NCI-H2227 (cell line): ENCODE data around the gene C10orf67.

Source experiments
- DNase-seq: peaks from one replicate; lab custom pipeline; 2025; ENCODE audit not compliant: unreplicated experiment; lab: John Stamatoyannopoulos, UW

C10orf67 gene

DNA sequence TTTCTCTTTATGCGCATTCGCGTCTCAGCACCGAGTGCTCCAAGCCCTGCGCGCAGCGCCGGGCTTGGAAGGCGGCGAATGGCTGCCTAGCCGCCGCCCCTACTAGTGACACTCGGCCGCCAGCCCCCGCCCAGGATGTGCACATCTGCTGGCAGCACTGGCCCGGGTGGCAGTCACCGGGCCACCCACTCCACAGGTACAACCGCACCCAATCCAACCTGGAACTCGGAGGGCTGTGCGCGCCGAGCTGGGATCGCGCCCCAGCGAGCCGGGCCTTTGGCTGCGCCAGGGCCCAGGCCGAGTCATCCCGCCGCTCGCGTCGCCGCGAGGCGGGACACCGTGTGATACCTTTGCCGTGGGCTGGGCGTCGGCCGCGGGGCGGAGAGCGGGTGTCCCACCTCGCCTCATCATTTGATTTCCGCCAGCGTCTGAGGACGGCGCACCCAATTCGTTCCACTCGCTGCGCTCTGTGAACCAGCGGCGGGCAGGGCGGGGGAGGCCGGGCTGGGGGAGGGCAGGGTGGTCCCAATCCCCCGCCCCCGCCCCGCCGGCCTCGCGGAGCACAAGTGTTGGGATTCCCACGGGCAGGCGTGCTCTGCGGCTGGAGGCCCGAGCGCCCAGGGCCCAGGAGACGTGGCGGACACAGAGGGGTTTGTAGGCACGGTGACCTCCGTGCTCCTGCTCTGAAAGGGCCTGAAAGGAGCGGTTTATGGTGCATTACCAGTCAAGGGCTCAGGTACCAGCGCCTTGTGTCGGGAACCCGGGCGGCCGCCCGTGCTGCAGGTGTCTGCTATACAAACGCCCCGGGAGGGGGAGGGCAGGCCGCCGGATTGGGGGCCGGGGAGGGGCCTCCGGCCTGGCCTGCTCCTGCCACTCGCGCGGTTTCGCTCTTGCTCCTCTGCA lies 170.3 kb downstream of the C10orf67 start:
- DNase-seq = no peak

DNA sequence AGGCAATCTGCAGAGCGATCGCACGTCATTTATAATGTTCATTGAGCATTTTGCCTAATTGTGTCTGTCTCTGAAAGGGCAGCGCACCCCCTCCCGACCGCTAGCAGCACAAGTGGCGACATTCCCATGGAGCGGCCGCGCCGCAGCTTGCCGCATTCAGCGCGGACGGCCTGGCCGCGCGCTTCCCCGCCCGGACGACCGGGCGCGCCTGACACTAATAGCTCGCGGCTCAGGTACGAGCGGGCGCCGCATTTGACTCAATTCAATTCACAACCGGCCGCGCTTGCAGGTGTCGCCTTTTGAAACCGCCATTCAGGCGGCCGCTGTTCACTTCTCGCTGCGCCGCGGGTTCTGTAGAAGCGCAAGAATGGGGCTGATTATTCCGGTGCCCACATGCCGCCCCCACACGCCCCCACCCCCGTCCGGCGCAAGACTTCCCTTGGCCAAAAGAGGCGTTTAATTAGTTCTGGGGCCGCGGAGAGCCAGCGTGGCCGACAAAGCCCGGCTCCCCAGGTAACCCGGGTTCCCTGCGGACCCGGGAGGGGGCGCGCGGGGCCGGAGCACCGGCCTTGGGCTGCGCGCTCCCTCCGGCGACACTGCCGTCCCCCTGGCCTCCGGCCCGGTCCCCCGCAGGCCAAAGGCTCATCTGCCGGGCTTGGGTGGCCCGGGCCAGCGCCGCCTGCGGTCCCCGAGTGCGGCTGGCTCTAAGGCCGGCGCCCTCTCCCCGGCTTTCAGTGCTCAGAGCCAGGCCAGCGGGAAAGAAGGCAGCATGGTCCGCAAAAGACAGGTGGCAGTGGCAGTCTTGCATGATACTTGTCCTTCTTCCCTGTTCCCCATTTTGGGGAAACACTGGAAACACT lies 171.2 kb downstream of the C10orf67 start:
- DNase-seq = peak; percentile 6

DNA sequence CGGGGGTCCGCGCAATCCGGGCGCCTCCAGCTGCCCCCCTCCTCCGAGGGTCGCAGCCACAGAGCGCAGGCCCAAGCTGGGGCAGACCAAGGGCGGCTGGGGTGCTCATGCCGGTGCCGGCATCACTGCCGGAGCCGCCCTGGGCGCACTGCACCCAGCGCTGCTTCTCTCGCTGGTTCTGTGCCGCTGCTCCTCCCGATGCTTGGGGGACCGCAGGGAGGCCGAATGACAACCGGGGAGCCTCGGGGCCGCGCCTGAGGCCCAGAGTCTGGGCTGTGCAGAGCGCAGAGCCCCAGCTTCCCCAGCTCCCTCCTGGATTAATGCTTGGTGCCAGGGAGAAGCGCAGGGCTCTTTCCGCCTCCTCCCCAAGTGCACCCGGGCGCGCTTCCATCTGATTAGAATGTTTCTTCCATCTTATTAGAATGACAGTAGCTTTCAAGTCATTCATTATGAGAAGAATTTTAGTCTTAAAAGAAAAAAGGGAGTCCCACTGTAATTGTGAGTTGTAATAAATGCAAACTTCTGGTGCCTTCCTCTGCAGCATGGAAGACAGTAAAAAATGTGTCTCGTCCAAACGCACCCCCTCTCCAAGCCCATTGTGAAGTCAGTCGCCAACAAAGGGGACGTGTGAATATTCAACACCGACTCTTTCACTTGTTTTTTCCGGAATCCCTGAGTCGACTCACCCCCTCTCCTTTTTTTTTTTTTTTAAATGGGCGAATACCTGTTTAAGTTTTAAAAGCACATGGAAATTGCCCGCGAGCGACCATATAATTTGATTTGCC lies 172.0 kb downstream of the C10orf67 start:
- no peak for DNase-seq

DNA sequence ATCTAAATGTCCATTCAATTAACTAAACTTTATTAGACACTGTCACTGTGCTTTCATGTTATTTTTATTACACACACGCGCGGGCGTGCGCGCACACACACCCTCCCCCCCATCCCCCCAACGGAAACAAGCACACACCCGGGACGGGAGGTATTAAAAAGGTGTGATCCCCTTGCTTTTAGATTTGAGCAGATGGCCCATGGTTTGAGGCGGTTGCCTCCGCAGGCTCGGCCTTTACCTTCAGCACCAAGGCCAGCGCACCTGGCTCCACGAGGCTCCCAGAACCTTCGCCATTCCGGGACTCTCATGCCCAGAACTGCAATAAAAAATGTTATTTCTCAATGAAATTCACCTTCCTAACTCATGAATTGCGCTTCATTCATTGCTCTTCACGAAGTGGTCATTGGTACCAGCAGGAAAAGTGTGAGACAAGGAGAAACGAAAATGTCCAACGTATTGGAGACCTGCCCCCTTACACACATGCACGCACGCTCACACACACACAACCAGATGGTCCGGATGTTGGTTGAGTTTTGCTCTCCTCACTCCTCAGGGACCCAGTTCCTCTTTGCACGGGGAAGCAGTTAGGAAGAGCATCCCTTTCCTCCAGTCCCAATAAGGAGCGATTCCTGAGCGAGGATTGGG lies 173.2 kb downstream of the C10orf67 start:
- no peak for DNase-seq

DNA sequence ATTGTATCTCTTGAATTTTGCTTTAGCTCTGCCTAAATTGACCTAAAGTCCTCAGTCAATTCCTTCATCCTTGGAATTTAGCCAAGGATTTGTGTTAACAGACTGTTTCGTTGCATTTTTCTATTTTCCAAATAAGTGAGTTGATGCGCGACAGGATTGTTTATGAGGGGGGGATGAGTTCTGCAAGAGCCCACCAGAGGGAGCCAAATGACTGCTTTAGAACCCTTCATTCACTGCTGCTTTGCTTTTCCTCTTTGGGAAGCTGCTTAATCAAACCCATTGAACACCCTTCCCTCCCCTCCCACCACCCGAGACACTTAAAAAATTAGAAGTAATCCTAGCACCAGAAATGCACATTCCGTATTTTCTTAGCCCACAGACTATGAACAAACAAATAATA lies 186.2 kb downstream of the C10orf67 start:
- peak; percentile 40 for DNase-seq

DNA sequence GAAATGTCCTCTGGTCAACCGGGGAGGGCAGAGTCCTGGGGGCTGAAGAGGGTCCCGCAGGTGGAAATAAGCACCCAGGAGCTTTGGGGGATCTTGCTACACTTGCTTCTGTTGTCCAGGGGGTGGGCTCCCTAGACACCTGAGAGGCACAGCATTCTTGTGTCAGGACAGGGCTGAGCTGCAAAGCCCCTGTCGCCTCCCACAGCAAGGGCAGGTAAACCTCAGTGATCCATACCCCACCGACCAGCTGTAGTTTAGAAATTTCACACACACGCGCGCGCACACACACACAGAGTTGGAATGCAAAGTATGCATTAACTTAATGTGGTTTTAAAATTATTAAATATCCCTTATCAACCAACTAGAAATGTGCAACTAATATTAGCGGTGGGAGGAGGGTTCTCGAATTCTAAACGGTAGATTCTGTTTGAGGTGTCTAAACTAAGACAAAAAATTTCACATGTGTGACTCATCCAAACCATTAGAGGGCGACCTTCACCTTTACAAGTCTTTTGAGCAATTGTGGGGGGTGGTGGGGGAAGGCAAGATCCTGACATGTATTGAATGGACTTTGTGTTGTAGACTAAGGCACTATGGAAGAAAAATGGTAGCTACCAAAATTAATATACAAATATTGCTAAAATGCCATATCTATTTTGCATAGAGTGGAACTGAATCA lies 186.8 kb downstream of the C10orf67 start:
- peak; percentile 38 for DNase-seq

DNA sequence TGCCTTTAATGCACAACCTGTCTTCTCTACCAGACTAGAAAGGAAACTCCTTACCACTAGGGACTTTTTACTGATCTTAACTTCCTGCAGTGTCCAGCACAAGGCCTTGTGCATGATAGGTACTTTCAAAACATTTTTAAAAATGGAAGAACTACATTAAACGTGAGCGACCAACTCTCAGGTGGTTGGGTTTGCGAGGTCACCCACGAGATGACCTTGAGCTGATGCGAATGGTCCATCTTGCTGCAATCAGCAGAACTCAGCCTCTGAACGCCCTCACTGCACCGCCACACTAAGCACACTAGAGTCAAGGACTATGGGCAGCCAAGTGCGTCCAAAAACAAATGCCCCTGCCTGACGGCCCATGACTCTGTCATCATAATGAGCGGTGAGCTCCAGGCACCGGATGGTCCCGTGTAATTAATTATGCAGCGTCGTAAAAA lies 187.3 kb downstream of the C10orf67 start:
- no peak for DNase-seq

DNA sequence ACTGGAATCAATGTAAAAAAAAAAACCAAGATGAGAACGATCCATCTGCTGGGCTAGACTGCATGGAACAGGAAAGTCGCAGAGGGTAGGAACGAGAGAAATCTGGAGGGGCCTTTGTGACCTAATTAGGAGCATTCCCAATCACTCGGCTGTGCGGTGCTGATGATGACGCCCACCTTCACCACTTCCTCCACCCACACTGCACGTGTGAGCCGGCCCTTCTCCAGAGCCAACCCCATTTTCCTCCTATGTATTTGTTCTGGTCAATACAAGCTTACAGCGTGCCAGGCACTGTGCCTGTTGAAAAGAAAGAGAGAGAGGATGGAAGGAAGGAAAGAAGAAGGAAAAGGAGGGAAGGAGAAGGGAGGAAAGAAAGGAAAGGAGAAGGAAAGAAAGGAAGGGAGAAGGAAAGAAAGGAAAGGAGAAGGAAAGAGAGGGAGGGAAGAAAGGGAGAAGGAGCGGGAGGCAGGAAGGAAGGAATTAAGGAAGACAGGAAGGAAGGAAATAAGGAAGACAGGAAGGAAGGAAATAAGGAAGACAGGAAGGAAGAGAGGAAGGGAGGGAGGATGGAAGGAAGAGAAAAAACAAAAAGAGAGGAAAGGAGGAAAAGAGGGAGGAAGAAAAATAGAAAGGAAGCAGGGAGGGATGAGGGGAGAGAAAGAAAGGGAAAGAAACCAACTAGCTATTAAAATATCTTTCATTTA lies 188.0 kb downstream of the C10orf67 start:
- DNase-seq = no peak

DNA sequence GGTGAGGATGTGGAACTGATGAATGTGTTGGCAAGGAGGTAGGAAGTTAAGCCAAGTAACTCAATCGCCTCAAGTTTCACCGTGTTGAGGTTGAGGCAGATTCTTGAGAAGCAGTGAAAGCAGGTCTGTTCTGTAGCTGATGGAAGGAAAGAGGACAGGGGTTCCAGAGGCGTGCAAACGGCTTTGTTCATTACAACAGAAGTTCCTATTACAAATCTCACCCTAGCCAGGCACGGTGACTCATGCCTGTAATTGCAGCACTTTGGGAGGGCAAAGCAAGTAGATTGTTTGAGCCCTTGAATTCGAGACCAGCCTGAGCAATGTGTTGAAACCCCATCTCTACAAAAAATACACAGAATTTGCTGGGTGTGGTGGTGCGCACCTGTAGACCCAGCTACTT lies 189.4 kb downstream of the C10orf67 start:
- DNase-seq = no peak
